ENCODE data around the gene ST7. TPM values are rescaled to one million over a fixed set of nuclear protein-coding genes. Genes with fewer than 3 reads are reported as not detected.

ST7 gene
- total RNA-seq, 1 experiment from 2014 or later, result 12.9 TPM

DNA sequence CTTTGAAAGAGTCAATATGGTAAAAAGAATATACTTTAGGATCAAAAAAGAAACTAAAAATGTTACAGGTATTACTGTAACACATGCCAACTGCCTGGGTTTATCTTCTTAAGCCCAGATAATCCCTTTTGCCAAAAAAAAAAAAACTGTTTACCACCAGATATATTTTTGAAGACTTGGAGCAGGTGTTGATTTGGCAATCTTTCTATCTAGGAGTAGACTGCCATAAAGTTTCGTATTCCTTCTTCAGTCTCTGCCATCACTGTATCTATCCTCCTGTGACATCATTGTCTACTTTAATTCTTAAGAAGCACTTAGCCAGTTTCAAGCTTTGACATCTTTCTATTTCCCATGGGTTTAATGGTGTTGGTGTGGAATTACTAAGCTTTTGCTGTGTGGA, 161.0 kb downstream of the ST7 start:
- Histone ChIP-seq H2AK5ac (ENCODE audit: insufficient read length, low read length) (no peak overlapping the region), H3K4ac (ENCODE audit: low read depth, low read length) (no peak overlapping the region), H3K9me3 (ENCODE audit: control insufficient read depth, low read depth, low read length) (no peaks in the 10 kb centered on the region), H3K79me1 (ENCODE audit: insufficient read depth, low read depth, low read length, poor library complexity, severe bottlenecking) (no peaks in the 10 kb centered on the region), H2BK5ac (ENCODE audit: insufficient read length, low read length) (no peak overlapping the region), H3K14ac (ENCODE audit: insufficient read depth, low read length) (no peak overlapping the region), H2BK120ac (ENCODE audit: low read depth, low read length, poor library complexity, severe bottlenecking) (no peak overlapping the region), H3K23me2 (ENCODE audit: insufficient read length, low read depth, low read length, poor library complexity, severe bottlenecking) (no peaks in the 10 kb centered on the region), H4K5ac (ENCODE audit: insufficient read length, low read depth, low read length) (no peak overlapping the region), H3K9ac (ENCODE audit: extremely low read depth, insufficient read length, low read length) (no peak overlapping the region), H3K56ac (ENCODE audit: insufficient read length, low read depth, low read length) (no peak overlapping the region), H2BK12ac (ENCODE audit: insufficient read length, low read depth, low read length) (no peak overlapping the region), H2AFZ (ENCODE audit: low read length) (no peak overlapping the region), H3K27me3 (ENCODE audit: insufficient read depth, low read length) (no peaks in the 10 kb centered on the region), H3K4me2 (ENCODE audit: insufficient read depth, insufficient read length, low read length) (no peak overlapping the region), H2BK20ac (ENCODE audit: low read depth, low read length, poor library complexity, severe bottlenecking) (no peak overlapping the region), H3K18ac (ENCODE audit: insufficient read length, low read depth, low read length) (no peak overlapping the region), H3K27ac (ENCODE audit: insufficient read length, low read depth, low read length) (no peak overlapping the region), H2BK15ac (ENCODE audit: low read depth, low read length) (no peak overlapping the region), H4K20me1 (ENCODE audit: control insufficient read depth, insufficient read depth, insufficient read length) (no peaks in the 10 kb centered on the region), H3K23ac (ENCODE audit: insufficient read length, low read depth, low read length) (no peak overlapping the region), H4K91ac (ENCODE audit: insufficient read length, low read depth, low read length) (no peak overlapping the region), H3K79me2 (ENCODE audit: insufficient read depth, low read length) (no peaks in the 10 kb centered on the region), H3T11ph (ENCODE audit: low read length) (no peak overlapping the region), H4K8ac (replicated peaks; ENCODE audit: insufficient read length, low read depth, low read length) (no peak overlapping the region), H3K4me1 (ENCODE audit: insufficient read depth, low read length) (no peaks in the 10 kb centered on the region)
- Mint-ChIP-seq H3K27me3 (ENCODE audit: low read depth) (no peaks in the 10 kb centered on the region; the same call in 1 of the 2 replicates), H3K4me1 (peaks cover 18 to 29% of the 10 kb centered on the region in 2 experiments), H3K36me3 (ENCODE audit: insufficient read depth in 1 of 3, low read depth in 3 of 3) (0 out of 7 replicates have a peak, but pooled peaks cover 0 to under 1% (median 0%) of the 10 kb centered on the region in 3 experiments), H3K27ac (no peak overlapping the region), H3K4me3 (no peak overlapping the region), H3K9me3 (no peaks in the 10 kb centered on the region)
- TF ChIP-seq, protein P1, sequence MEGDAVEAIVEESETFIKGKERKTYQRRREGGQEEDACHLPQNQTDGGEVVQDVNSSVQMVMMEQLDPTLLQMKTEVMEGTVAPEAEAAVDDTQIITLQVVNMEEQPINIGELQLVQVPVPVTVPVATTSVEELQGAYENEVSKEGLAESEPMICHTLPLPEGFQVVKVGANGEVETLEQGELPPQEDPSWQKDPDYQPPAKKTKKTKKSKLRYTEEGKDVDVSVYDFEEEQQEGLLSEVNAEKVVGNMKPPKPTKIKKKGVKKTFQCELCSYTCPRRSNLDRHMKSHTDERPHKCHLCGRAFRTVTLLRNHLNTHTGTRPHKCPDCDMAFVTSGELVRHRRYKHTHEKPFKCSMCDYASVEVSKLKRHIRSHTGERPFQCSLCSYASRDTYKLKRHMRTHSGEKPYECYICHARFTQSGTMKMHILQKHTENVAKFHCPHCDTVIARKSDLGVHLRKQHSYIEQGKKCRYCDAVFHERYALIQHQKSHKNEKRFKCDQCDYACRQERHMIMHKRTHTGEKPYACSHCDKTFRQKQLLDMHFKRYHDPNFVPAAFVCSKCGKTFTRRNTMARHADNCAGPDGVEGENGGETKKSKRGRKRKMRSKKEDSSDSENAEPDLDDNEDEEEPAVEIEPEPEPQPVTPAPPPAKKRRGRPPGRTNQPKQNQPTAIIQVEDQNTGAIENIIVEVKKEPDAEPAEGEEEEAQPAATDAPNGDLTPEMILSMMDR (conservative IDR thresholded peaks at IDR 0.05), result no peak
- DNase-seq, result no peak
- WGBS (ENCODE audit: extremely low coverage, insufficient read length, low lambda C conversion rate), result no CpG with 5 or more reads among the region's 1 CpG
